HEK293T (cell line): ENCODE data around the gene NDRG4.

Experiments used
- CTBP1 ChIP-seq: fragments of 450-650 bp; IDR thresholded peaks from 2 replicates; pipeline ENCODE4 v1.6.1; 2016; ENCODE audit warnings: borderline replicate concordance
- ELF4 ChIP-seq: fragments of 450-650 bp; IDR thresholded peaks from 2 replicates; pipeline ENCODE4 v1.6.1; 2017; ENCODE audit warnings: antibody characterized with exemption
- HDGF ChIP-seq: fragments of 450-650 bp; IDR thresholded peaks from 2 replicates; pipeline ENCODE4 v1.6.1; 2017; ENCODE audit warnings: antibody characterized with exemption, borderline replicate concordance
- NFRKB ChIP-seq: fragments of 450-650 bp; IDR thresholded peaks from 2 replicates; pipeline ENCODE4 v1.6.1; 2016; ENCODE audit warnings: mild to moderate bottlenecking, moderate library complexity
- SP1 ChIP-seq: fragments of 450-650 bp; IDR thresholded peaks from 2 replicates; pipeline ENCODE4 v1.6.1; 2017

DNA sequence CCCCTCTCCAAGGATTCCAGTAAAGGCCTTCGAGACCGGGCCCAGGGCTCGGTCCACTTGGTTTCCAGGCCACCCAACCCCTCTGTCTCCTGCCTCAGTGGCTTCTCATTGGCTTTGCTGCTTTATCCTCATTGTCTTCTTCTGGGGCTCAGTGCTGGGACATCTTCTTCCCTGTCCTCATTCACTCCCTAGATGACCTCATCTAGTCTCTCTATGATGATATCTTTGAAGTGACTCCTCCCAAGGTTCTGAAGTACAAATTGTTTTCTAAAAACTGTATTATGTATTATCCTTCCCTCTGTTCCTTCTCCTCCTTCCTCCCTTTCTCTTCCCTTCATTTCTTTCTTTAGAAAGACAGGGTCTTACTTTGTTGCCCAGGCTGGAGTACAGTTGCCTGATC is 27.1 kb upstream of the NDRG4 start:
- no peak for TF ChIP-seq ELF4
- TF ChIP-seq NFRKB: no peak
- no peak for TF ChIP-seq HDGF
- TF ChIP-seq SP1: no peak
- no peak for TF ChIP-seq CTBP1
